ENCODE data around the gene PDXP.

The PDXP gene

DNA sequence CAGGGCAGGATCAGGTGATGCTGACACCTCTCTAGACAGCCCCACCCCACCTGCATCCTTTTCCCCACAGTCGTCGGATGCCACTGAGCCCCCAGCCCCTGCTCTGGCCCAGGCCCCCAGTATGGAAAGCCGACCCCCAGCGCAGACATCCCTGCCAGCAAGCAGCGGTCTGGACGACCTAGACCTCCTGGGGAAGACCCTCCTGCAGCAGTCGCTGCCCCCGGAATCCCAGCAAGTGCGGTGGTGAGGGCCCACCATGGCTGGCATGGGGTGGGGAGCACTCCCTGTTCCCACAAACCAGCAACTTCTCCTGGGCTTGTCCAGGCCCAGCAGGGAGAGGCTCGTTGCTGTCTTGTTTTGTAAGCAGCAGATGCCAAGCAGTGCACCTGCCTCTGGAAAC lies 28.6 kb upstream of the PDXP start:
- no peak for DNase-seq

DNA sequence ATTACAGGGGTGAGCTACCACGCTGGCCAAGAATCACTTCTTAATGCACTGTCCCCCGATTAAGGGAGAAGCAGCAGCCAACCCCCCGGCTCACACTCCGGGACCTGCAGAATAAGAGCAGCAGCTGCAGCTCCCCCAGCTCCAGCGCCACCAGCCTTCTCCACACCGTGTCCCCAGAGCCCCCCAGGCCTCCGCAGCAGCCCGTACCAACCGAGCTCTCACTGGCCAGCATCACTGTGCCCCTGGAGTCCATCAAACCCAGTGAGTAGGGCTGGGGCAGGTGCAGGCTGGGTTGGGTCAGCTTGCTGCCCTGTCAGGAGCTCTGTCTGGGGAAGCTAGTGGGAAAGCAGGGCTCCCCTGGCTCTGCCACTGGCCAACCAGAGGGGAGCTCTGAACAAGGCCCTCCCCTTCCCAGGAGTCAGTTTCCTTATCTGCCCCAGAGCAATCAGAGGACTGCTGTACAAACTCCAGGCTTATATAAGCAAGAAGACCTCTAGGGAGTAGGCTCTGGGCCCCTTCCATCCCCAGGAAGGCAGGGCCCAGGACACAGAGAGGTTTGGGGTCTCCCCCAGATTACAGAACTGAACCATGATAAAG lies 27.6 kb upstream of the PDXP start:
- no peak for DNase-seq

DNA sequence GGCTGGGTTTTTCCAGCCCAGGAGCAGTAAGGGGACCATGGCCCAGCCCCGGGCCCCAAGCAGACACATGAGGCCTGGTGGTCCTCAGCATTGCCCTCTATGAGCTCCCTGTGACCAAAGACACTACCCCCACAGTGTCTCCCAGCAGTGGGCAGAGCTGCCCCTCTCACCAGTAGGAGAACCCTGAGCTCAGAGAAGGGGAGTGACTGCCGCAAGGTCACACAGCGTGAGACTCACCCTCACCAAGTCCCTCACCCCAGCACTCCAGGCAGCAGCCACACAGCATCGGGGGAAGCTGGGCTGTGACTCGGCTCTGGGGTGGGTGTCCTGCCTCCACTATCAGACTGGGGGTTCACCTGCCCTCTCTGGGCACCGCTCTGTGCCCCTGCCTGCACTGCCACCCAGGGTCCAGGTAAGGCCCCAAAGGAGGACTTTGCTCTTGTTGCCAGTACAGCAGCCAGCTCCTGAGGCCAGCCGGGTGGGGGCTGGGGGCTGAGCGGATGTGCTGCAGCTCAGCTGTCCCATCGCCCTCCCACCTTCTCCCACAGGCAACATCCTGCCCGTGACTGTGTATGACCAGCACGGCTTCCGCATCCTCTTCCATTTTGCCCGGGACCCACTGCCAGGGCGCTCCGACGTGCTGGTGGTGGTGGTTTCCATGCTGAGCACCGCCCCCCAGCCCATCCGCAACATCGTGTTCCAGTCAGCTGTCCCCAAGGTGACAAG lies 26.9 kb upstream of the PDXP start:
- no peak for DNase-seq

DNA sequence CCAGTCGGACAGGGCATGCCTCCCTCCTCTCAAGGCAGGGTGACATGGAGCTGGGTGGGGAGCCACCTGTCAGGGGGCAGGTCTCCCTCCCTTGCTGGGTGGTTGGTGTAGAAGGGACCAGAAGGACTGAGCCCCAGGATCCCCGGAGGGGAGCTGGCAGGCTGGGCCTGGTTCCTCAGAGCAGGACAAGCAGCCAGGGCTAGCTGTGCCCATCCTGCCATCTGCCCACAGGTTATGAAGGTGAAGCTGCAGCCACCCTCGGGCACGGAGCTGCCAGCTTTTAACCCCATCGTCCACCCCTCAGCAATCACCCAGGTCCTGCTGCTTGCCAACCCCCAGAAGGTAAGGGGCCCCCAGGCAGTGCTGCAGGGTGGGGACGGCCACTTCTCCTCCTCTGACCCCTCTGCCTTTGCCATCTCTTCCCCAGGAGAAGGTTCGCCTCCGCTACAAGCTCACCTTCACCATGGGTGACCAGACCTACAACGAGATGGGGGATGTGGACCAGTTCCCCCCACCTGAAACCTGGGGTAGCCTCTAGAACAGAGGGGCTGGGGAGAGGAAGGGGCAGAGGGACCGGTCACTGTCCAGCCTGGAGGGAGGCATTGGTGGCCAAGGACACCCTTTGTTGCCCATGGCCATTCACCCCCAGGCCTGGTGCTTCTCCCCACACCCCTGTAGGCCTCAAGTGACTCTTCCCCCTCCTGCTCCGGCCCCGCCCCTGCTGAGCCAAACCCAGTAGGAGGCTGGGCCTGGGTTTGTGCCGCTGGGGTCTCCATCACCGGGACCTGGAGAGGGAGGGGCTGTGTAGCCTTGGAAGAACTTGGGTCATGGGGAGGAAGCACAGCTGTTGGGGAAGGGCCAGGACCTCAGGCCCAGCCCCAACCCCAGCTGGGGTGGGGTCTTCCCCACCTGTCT lies 26.1 kb upstream of the PDXP start:
- DNase-seq: no peak

DNA sequence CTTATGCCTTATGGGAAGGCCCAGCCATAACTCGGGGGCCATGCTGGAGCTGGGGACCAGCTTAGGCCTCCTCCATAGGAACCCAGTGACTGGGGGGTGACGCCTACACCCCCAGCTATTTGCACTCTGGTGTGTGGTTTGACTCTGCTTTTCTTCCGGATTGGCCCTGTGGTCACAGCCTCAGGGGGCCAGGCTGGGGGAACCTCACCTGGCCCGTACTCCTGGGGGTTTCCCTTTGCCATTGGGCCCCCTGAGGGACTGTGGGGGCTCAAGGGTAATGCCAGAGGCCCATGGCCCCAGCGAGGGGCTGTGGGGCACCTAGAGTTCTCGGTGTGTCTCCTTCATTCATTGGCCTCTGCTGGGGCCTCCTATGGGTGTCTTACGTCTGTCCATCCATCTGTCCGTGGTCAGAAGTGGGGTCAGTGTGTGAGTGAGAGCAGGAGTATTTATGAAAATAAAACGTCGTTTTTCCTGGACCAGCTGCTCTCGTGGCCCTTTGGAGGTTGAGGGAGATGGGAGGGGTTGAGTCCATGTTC lies 25.4 kb upstream of the PDXP start:
- DNase-seq: no peak

DNA sequence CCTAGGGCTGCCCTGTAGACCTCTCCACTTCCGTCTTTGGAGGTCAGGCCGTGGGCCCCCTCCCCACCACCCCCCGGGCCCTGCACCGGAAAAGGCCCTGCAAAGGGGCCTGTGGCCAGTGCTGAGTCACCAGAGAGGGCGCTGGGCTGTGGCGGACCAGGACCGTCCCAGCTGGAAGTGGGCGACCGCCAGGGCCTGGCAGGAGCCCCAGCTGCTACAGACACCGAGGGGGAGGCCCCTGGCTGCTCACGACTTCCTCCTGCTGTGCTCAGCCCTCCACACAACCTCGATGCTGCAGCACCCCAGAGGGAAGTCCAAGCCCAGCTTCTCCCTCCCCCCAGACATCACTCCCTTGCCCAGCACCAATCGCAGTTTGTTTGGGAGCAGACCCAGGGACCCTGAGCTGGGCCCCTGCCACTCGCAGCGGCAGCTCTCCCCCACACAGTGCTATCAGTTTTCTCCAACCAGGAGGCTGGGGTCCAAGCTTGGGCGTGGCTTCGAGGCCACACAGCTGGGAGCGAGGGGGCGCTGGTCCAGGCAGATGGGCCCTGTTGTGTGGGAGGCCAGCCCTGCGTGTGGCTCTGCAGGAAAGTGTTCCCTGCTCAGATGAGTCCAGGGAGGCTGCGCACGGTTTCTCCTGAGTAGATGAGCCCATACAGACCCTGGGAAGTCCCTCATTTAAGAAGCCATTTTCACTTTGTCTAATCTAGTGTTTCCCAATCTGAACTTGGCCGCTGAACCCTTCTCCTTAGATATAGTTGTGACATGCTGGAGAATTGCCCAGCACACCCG lies 24.7 kb upstream of the PDXP start:
- DNase-seq: peak; percentile 82

DNA sequence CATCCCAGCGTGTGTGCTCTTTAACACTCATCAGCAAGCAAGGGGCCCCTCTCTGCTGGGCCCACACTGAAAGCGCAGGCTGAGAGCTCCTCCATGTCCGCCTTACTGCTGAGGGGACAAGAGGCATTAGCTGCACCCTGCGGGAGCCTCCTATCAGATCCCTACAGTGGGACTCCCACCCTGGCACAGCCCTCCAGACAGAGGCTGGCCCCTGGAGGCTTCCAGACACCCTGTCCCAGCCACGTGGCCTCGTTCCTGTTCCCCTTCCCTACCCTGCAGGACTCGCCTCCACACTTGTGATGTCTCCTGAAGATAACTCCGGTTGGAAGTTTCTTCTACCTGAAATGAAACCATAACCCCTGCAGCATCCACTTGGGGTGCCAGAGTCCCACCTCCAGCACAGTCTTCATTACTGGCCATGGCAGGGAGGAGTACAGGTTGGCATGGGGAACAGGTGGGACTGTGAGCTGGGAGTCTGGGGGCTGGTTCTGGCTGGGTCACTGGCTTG lies 24.1 kb upstream of the PDXP start:
- DNase-seq: no peak

DNA sequence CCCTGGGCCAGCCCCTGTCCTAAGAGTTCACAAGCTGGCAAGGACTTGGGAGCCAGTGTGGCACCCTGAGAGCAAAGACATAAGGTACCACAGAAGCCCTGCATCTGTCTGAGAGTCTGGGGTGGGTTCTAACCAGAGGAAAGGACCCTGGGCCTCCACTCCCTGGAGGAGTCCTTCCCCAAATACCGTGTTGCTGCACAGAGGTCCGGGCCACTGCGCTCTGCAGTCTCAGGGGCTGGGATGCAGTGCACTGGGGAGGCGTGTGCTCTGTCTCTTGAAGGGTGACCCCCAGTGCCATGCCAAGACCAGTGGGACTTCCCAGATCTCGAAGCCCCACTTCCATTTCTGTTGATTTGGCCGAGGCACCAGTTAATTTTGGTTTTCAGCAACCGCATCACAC lies 23.4 kb upstream of the PDXP start:
- DNase-seq: no peak

DNA sequence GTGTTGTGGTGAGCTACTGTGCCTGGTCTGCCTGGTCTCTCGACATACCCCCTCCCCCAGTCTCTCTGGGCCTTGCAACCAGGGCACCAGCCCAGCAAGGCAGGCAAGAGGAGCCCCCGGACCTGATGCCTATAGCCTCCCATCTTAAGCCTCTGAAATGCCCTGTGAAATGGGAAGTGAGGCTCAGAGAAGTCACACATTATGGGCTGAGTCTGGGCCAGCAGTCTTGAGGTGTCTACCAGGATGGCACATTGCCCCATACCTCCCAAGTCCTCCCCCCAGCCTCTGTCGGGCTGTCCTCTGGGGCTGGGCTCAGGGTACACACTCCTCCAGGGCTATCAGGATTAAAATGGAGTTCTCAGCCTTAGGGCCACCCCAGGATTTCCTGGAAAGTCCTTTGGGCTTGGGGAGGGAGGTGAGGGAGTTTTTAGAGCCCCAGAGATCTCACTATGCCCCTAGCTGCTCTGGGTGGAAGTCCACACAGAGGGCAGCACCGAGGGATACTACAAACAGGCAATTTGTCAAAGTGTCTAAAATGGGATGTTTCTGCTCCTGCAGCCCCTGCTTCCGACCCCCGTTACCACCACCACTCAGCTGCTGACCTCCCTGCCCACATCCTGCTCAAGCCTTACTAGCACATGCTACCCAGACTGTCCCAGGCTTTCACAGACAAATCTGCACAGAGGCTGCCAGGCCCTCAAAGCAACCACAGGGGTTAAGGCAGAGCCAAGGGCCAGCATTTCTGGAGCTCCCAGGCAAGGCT lies 22.2 kb upstream of the PDXP start:
- no peak for DNase-seq

DNA sequence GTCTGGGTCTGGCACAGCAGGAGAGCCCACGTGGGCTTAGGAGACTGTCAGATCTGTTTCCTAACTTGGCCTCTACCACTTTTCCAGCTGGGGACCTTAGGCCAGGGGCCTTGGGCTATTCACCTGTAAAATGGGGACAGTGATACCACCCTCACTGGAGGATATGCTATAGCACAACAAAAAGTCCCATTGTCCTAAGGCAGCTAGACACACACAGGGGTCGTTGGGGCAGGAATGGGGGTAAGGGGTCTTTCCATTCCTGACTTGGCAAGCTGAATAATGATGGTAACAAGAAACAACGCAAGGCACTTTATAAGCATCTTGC lies 21.6 kb upstream of the PDXP start:
- DNase-seq: no peak

DNA sequence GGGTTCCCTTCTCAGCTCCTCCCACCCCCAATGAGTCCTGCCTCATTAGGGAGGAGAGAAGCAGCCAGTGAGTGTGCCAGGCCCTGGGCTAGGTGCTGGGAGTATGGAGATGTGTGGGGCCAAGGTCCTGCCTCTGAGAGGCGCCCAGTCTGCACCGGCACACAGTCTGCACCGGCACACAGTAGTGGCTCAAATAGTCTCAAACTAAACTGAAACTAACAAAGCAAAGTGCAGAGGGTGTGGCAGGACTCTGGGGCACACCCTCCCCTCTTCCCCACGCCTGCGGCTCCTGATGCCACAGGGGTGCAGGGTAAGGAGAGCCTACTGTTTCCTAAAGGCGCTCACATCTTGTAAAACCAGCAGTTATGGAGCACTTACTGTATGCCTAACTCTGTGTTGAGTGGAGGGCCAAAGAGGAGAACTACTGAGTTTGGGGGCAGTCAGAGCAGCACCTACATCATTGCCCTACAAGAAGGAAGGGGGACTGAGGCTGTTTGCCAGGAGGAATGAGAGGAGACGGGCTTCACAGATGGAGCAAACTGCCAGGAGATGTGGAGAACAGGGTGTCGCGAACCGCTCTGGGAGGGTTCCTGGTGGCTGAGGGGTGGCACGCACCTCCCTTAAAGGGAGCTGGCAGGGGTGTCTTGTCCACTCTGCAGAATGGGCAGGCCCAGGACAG lies 20.0 kb upstream of the PDXP start:
- DNase-seq: no peak

DNA sequence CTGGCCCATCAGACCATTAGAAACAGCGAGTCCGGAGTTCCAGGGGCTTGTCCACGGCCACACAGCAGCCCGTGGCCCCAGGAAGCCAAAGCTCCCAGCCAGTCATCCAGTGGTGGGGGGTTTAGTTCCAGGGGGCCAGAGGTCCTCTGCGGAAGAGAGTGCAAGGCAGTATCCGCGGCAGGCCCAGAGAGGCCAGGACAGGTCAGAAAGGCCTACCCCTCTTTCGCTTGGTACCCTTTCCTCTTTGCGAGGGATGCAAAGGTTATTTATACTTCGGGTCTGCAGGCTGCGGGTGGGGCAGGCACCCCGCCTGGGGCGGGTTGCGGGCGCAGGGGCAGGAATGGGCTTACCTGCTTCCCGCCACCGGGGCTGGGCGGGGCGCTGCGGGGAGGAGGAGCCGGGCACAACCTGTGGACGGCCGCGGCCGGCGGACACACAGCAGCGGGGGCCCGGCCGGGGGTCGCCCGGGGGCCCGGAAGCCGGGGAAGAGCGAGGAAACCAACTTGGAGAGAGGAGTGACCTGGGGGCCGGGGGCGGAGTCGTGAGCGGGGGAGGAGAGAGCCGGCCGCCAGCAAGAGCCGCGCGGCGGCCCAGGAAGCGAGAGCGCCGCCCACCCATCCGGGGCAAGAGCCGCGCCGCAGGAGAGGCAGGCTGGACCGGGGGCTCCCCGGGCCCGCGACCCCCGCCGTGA lies 19.3 kb upstream of the PDXP start, which contains the start of gene SH3BP1:
Gene SH3BP1 (plus strand): TSS at position 600 of the 691 bp plus-strand sequence. CDS start 119 bp downstream, outside the sequence.
- DNase-seq: no peak

DNA sequence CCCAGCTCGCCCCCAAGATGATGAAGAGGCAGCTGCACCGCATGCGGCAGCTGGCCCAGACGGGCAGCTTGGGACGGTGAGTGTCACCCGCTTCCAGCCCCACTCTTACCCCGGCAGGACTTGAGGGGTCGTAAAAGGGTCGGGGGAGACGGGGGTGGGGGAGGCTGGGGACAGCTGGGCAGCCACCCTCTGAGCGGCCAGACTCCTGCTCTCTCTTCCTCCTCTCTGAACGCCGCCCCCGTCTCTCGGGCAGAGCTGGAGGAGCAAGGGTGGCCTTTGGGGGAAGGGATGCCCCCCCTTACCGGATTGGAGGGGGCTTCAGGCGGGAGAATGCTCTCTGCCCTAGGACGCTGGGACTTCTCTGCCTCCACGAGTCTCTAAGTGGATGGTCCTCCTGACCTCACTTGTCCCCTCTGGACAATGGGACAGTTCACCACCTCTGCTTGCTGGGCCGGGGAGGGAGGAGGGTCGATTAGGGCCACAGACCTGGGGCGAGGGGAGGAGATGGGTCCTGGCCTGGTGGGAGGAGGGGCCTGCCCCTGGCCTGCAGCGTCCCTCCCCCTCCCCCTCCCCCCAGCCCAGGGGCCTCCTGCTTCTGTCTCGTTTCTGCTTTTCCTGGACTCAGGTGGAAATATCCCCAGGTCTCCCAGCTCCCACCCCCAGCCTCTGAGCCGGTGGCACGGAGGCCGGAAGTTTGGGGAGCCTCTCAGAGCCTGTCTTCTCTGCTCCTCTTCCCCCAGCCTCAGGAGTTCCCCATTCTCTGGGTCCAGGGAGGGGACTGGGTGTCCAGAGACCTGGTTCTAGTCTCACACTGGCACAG lies 18.5 kb upstream of the PDXP start:
- no peak for DNase-seq

DNA sequence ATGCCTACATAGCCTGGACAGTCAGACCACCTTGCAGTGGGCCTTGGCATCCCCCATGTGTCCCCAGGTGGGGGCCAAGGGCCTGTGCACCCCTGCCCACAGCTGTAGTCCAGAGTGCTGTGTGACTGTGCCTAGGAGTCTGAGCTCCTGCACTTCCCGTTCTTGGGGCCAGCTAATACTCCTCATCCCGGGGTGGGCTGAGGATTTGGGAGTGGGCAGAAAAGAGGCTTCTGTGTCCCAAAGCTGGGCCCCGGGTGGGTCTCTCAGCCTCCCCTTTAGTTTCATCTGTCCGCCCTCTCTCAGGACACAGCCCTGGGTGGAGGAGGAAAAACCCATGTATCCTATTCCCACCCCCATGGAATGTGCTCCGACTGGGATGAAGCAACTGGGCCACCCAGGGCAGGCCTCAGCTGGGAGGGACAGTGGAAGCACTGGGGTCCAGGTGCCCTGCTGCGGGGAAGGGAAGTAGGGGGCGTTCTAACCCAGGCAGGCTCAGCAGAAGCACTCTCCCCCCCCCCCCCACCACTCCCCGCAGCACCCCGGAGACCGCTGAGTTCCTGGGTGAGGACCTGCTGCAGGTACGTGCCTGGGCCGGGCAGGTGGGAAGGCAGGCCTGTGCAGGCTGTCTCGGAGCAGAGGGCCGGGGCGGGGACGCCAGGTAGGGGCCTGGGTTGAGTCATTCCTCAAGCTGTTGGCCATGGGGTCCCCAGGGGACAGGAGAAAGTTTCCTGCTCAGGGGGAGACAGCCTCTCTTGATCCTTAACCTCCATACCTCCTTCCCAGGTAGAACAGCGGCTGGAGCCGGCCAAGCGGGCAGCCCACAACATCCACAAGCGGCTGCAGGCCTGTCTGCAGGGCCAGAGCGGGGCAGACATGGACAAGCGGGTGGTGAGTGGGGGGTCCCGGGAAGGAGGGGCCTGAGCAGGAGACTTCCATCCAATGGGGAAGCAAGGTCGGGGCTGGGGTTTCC lies 17.6 kb upstream of the PDXP start:
- DNase-seq: no peak

DNA sequence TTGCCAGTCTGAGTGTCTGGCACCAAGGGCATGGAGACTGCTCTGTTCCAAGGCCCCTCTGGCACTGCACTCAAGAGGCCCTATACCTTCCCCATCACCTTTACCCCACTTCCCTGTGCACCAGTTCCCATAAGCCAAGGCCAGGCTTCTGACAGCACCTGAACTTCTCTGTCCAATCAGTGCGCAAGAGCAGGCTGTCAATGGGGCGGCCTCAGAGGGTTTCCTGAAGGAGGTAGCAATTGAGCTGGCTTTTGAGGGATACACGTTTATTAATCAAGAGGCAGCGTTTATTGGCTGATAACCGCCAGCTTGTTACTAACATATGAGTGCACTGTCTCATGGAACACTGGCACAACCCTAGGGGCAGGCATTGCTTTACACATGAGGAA lies 17.0 kb upstream of the PDXP start:
- DNase-seq: no peak

DNA sequence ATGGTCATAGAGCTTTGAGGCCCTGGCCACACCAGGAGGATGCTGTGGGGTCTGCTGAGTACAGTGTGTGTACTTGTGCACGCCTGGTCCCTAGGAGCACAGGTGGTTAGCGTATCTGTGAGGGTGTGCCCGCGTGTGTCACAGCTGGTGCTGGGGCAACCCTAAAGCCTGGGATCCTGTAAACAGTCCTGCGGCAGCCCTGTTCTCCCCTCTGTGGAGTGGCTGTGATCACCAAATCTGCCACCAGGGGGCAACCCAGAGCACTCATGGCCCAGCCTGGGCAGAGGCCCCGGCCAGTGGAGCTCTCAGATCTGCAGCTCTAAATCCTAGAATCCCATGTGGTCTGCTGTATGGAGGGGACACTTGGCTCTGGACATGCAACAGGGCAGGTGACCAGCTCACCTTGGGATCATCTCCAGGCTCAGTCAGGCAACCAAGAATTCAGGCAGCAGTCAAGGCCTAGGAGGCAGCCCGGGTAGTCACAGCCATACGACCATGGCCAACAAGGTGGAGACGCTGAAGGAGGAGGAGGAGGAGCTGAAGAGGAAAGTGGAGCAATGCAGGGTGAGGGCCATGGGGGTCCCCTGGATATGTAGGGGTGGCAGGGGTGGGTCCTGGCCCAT lies 15.2 kb upstream of the PDXP start:
- DNase-seq: peak; percentile 52

DNA sequence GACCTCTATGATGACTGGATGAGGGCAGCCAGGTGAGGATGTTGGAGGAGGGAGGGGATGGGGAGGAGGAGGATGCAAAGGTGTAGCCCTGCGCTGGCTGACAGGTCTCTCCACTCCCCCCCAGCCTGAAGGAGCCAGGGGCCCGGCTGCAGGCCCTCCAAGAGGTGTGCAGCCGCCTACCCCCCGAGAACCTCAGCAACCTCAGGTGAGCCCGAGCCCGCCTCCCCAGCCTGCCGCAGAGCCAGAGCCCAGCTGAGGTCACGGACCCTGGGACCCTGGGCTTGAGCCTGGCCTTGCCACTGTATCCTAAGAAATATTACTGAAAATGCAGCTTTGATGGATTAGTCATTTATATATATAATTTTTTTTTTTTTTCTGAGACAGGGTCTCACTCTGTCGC lies 11.2 kb upstream of the PDXP start:
- no peak for DNase-seq

DNA sequence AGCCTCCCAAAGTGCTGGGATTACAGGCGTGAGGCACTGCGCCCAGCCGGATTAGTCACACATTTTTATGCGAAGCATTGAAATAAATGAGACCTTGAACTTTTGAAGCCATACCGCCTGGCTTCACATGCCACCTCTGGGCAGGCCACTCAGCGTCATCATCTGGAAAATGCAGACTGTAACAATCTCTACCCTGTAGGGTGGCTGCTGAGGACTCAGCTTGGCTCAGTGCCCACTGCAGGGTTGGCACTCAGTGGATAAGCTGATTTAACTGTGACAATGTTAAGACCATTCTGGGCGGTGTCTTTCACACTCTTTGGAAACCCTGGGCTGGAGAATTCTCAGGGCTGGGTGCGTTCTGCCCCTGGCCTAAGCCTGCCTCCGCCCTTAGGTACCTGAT lies 10.6 kb upstream of the PDXP start:
- DNase-seq: no peak
